ENCODE data around the gene CACNG4. TPM values are rescaled to one million over a fixed set of nuclear protein-coding genes. Genes with fewer than 3 reads are reported as not detected.

CACNG4 gene
- total and polyA plus RNA-seq, 2 of the 4 experiments (the other 2 are of a cell fraction) = under 0.01 to 0.53 TPM

DNA sequence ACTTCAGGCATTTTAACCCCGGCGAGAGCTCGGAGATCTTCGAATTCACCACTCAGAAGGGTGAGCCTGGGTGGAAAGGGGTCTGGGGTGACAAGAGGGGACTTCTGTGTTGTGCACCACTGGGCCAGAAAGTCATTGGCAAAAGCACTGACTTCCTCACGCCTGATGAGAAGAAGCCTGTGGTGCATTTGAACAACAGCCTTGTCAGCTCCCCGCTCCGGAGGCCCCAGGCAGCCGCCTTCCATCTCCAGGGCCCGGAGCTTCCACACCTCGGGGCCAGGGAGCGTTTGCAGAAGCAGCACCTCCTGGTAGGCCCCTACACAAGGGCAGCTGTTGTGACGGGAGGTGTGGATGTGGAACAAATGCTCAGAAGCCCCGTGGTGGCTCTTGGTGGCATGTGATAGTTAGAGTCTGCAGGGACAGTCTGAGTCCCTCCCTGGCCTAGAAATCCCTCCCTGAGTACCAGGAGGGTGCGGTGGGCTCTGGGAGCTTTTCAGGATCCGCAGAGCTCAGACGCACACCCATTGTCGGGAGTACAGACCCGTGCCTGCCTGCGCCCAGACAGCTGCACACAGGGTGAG lies 89.6 kb downstream of the CACNG4 start:
- Histone ChIP-seq H3K4me1 (ENCODE audit: control insufficient read depth, insufficient read depth, low read length) (no peaks in the 10 kb centered on the region), H3K4me3 (ENCODE audit: insufficient read depth, low read depth, low read length) (no peak overlapping the region), H4K8ac (ENCODE audit: low read depth in 2 of 2, low read length in 2 of 2) (no peak overlapping the region), H3K14ac (replicated peaks; ENCODE audit: low read depth, low read length) (no peak overlapping the region; the same call in 1 of the 2 replicates), H3K56ac (ENCODE audit: extremely low read depth, insufficient read depth, low read length) (no peak overlapping the region), H2BK120ac (ENCODE audit: low read depth, low read length) (no peak overlapping the region), H3K9me1 (ENCODE audit: insufficient read depth, low read length) (peaks cover 5% of the 10 kb centered on the region), H2AK5ac (ENCODE audit: low read depth, low read length) (no peak overlapping the region), H3K4ac (ENCODE audit: low read depth, low read length) (no peak overlapping the region), H3K27me3 (ENCODE audit: control insufficient read depth, insufficient read depth, low read length) (peaks cover 7% of the 10 kb centered on the region), H2BK5ac (ENCODE audit: low read depth, low read length, poor library complexity, severe bottlenecking) (no peak overlapping the region), H2AK9ac (replicated peaks; ENCODE audit: low read depth, low read length, poor library complexity) (peak overlapping the region; percentile 24), H3K9me3 (ENCODE audit: control insufficient read depth, insufficient read depth, low read length) (peaks cover 9% of the 10 kb centered on the region), H4K20me1 (ENCODE audit: insufficient read depth, low read length) (0 out of 2 replicates have a peak, but pooled peaks cover 4% of the 10 kb centered on the region), H3K18ac (ENCODE audit: low read depth, low read length) (no peak overlapping the region), H2AFZ (replicated peaks; ENCODE audit: low read length, poor library complexity) (no peak overlapping the region), H3K27ac (ENCODE audit: insufficient read depth, low read length) (no peak overlapping the region), H4K91ac (ENCODE audit: insufficient read depth, low read depth, low read length) (no peak overlapping the region), H3K23ac (ENCODE audit: low read depth, low read length) (no peak overlapping the region), H3K36me3 (ENCODE audit: control insufficient read depth, insufficient read depth, low read length) (no peaks in the 10 kb centered on the region), H2BK20ac (ENCODE audit: low read depth, low read length) (no peak overlapping the region), H3K79me1 (ENCODE audit: low read depth in 1 of 2, low read length in 2 of 2) (no peaks in the 10 kb centered on the region), H4K5ac (ENCODE audit: low read depth, low read length) (no peak overlapping the region), H2BK15ac (ENCODE audit: low read depth, low read length) (no peak overlapping the region), H3K9ac (ENCODE audit: low read depth, low read length) (no peak overlapping the region), H3K4me2 (ENCODE audit: low read depth, low read length) (no peak overlapping the region)
- ChIA-PET POLR2A (ENCODE audit: unreplicated experiment) (no interaction called here), CTCF (no interaction called here)
- intact Hi-C loops (cut with micrococcal nuclease) = no loop called here
- BruUV-seq (replicated peaks) = no TSS peak
- no peak for DNase-seq
- dilution Hi-C loops (cut with HindIII; ENCODE audit: low sequenced_read_pairs, unreplicated experiment) = no loop called here
- ATAC-seq (ENCODE audit: low read depth) = no peak
- 80% methylated on average over 10 of the region's 19 CpGs; no CpG with 5 or more reads in 1 of the 2 experiments for WGBS, 2 experiments (ENCODE audit: extremely low coverage in 2 of 2, insufficient read length in 1 of 2)
- in situ Hi-C loops (cut with MboI; ENCODE audit: low sequenced_read_pairs) = no loop called here
- TF ChIP-seq NFE2L2 (IDR thresholded peaks at IDR 0.05; ENCODE audit: low read depth, low read length) = no peak
- no peak for TF ChIP-seq MXI1 (IDR thresholded peaks at IDR 0.05; ENCODE audit: borderline replicate concordance, low read depth, low read length)
- TF ChIP-seq MAZ (IDR thresholded peaks at IDR 0.05; ENCODE audit: borderline replicate concordance, low read depth, low read length) = no peak
- TF ChIP-seq FOS (IDR thresholded peaks at IDR 0.05; ENCODE audit: low read depth, low read length) = no peak
- TF ChIP-seq SMC3 (IDR thresholded peaks at IDR 0.05; ENCODE audit: low read depth, low read length) = no peak
- TF ChIP-seq POLR2A (IDR thresholded peaks at IDR 0.05; ENCODE audit: low read depth, low read length) = no peak
- no peak for TF ChIP-seq ELK1 (IDR thresholded peaks at IDR 0.05; ENCODE audit: borderline replicate concordance, low read depth, low read length)
- no peak for TF ChIP-seq USF2 (IDR thresholded peaks at IDR 0.05; ENCODE audit: low read depth, low read length)

All from IMR-90 (cell line).